Renal cortex interstitium (tissue), 11 donors: Measurements from ENCODE around the gene MPZL3. TPM values are rescaled to one million over a fixed set of nuclear protein-coding genes. Genes with fewer than 3 reads are reported as not detected.

Experiments used
- DNase-seq, 11 donors: peaks; one replicate each; pipeline ENCODE4 v3.0.0-alpha.2; 2013; ENCODE audit warnings: low read depth in 9 of 11, low spot score in 4 of 11; ENCODE audit errors: extremely low read depth in 1 of 11
- polyA plus RNA-seq, 3 donors: library from polyadenylated mRNA; unstranded; fragments of 120-200 nt; gene quantifications; one replicate each; pipeline ENCODE4 v1.2.1, GENCODE V29; 2013; ENCODE audit not compliant: insufficient read length in 3 of 3

Gene MPZL3
- polyA plus RNA-seq, 3 donors = 5.1 to 8.2 (median 6.8) TPM

GRCh38 chr11:118217575-118217974 is 34.6 kb downstream of the MPZL3 start:
- no peak for DNase-seq

- DNase-seq = no peak
Measured at GRCh38 chr11:118216621-118217481, 35.3 kb downstream of the MPZL3 start.

- no peak for DNase-seq
Measured at GRCh38 chr11:118215765-118216164, 36.4 kb downstream of the MPZL3 start.

GRCh38 chr11:118215262-118215661 is 36.9 kb downstream of the MPZL3 start:
- no peak for DNase-seq

- DNase-seq = no peak
Measured at GRCh38 chr11:118214210-118214914, 37.8 kb downstream of the MPZL3 start.

- DNase-seq = no peak
Measured at GRCh38 chr11:118213781-118214180, 38.4 kb downstream of the MPZL3 start.

- no peak for DNase-seq
Measured at GRCh38 chr11:118213201-118213600, 39.0 kb downstream of the MPZL3 start.

GRCh38 chr11:118212781-118213191 is 39.4 kb downstream of the MPZL3 start:
- DNase-seq = no peak

- DNase-seq = no peak
Measured at GRCh38 chr11:118212131-118212725, 39.9 kb downstream of the MPZL3 start.

- no peak for DNase-seq
Measured at GRCh38 chr11:118211006-118211405, 41.2 kb downstream of the MPZL3 start.

GRCh38 chr11:118210323-118210722 is 41.8 kb downstream of the MPZL3 start:
- no peak for DNase-seq

GRCh38 chr11:118209033-118209432 is 43.1 kb downstream of the MPZL3 start:
- DNase-seq = no peak

GRCh38 chr11:118207079-118207478 is 45.1 kb downstream of the MPZL3 start:
- DNase-seq = no peak

- peak in 4 of 11 donors; percentile 23 to 38 (median 32) for DNase-seq
Measured at GRCh38 chr11:118206391-118207031, 45.7 kb downstream of the MPZL3 start.

GRCh38 chr11:118205606-118206378 is 46.4 kb downstream of the MPZL3 start:
- DNase-seq = no peak

GRCh38 chr11:118202599-118203422 is 49.4 kb downstream of the MPZL3 start:
- peak in 1 of 11 donors; percentile 22 for DNase-seq

GRCh38 chr11:118201966-118202365 is 50.2 kb downstream of the MPZL3 start:
- DNase-seq = no peak
